Subcutaneous adipose tissue (tissue), 4 donors: Measurements from ENCODE around the gene OCEL1. TPM values are rescaled to one million over a fixed set of nuclear protein-coding genes. Genes with fewer than 3 reads are reported as not detected.

ENCODE experiments used
- CTCF ChIP-seq: fragments of 450-650 bp; IDR thresholded peaks from one replicate; pipeline ENCODE4 v1.5.1; 2016; ENCODE audit warnings: low read depth, mild to moderate bottlenecking, control low read depth, antibody characterized with exemption, moderate library complexity
- total RNA-seq, 4 donors: library from RNA; depleted of rRNA; stranded (reverse); fragments of >200 nt; gene quantifications; one replicate each; pipeline ENCODE4 v1.1.0, GENCODE V29; 2016

Gene OCEL1
- total RNA-seq, 4 donors from 2014 or later: 8.8 to 16.2 (median 12.0) TPM

DNA sequence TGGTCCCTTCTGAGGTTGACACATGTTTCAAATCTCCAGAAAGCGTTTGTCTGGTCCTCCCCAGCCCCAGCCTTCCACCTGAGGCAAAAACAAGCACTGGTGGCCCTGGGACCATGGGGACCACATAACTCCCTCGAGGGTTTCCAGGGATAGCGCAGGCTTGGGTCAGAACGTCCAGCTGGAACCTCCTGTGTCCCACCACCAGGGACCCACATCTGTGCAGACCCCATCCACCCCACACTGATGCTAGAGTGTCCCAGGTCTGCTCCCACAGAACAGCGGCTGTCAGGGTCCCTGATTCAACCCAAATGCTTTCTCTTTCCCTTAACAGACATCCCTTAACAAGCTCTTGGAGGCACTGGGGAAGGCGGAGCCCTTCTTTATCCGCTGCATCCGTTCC, 40.4 kb upstream of the OCEL1 start:
- no peak for TF ChIP-seq CTCF

DNA sequence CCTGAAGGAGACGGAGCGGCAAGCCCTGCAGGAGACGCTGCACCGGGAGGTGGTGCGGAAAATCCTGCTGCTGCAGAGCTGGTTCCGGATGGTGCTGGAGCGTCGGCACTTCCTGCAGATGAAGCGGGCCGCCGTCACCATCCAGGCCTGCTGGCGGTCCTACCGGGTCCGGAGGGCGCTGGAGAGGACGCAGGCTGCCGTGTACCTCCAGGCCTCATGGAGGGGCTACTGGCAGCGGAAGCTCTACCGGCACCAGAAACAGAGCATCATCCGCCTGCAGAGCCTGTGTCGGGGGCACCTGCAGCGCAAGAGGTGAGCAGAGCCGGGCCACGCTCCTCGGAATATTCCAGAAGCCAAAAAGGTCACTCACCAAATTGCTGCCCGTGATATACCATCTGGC, 33.3 kb upstream of the OCEL1 start:
- TF ChIP-seq CTCF: no peak

GRCh38 chr19:17194608-17195007, 31.4 kb upstream of the OCEL1 start:
- no peak for TF ChIP-seq CTCF

- no peak for TF ChIP-seq CTCF
These were observed 30.9 kb upstream of the OCEL1 start for GRCh38 chr19:17195106-17195505.

DNA sequence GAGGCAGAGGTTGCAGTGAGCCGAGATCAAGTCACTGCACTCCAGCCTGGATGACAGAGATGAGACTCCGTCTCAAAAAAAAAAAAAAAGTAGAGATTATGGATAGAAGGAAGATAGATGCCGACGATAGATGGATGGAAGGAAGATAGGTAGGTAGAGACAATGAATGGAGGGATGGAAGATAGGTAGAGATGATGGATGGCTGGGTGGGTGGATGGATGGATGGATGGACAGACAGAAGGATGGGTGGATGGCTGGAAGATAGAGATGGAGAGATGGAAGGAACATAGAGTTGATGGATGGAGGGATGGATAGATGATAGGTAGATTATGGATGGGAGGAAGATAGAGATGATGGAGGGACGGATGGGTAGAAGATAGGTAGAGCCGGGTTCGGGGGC, 29.4 kb upstream of the OCEL1 start:
- no peak for TF ChIP-seq CTCF

DNA sequence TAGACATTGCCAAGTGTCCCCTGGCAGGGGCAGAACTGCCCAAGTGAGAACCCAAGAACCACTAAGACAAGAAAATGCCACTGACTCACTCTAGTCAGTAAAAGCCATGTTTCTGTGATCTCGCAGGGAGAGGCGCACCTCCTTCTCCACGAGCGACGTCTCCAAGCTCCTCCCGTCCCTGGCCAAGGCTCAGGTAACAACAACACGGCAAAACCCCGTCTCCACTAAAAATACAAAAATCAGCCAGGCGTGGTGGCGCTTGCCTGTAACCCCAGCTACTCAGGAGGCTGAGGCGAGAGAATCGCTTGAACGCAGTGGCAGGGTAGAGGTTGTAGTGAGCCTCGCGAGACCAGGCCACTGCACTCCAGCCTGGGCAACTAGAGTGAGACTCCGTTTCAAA, 28.4 kb upstream of the OCEL1 start:
- no peak for TF ChIP-seq CTCF

- TF ChIP-seq CTCF: no peak
These were observed 25.5 kb upstream of the OCEL1 start for GRCh38 chr19:17200408-17201079.
